HFFc6 (cell line): Measurements from ENCODE around the gene CMSS1. TPM values are rescaled to one million over a fixed set of nuclear protein-coding genes. Genes with fewer than 3 reads are reported as not detected.

ENCODE experiments used
- DNase-seq: peaks from one replicate; pipeline ENCODE4 v3.0.0-alpha.2; 2018
- H3K27ac Mint-ChIP-seq: 2 replicates; pipeline ENCODE4 v1.8.0; 2020; ENCODE audit warnings: mild to moderate bottlenecking, mixed read lengths
- H3K27me3 Mint-ChIP-seq: 2 replicates; pipeline ENCODE4 v1.8.0; 2021; ENCODE audit warnings: mild to moderate bottlenecking, moderate library complexity, mixed read lengths; ENCODE audit not compliant: insufficient read depth
- H3K36me3 Mint-ChIP-seq: 2 replicates; pipeline ENCODE4 v1.8.0; 2021; ENCODE audit warnings: low read depth, mixed read lengths
- H3K4me1 Mint-ChIP-seq: 2 replicates; pipeline ENCODE4 v1.8.0; 2020; ENCODE audit warnings: low read depth, mixed read lengths
- H3K4me3 Mint-ChIP-seq: 2 replicates; pipeline ENCODE4 v1.8.0; 2020; ENCODE audit warnings: mild to moderate bottlenecking, moderate library complexity, mixed read lengths
- H3K9me3 Mint-ChIP-seq: 2 replicates; pipeline ENCODE4 v1.8.0; 2020; ENCODE audit warnings: mild to moderate bottlenecking, mixed read lengths
- total RNA-seq, 6 experiments: library from RNA; stranded (reverse); fragmentation: NEBNext Ultra II Directional; extraction: Animal tissue kit (Norgen Biotek cat#: 25700); gene quantifications; 2 replicates in 1 of 6; 3 replicates in 5 of 6; pipeline ENCODE4 v1.2.3, GENCODE V29; 2021
- TF ChIP-seq, protein P1 (sequence below): fragments of 200-600 bp; sonication (generic); IDR thresholded peaks from 2 replicates; pipeline ENCODE4 v1.5.0; 2021; ENCODE audit warnings: antibody characterized with exemption, mild to moderate bottlenecking

CMSS1 gene
- total RNA-seq, 6 experiments from 2014 or later: 27.8 to 47.0 (median 38.1) TPM

DNA sequence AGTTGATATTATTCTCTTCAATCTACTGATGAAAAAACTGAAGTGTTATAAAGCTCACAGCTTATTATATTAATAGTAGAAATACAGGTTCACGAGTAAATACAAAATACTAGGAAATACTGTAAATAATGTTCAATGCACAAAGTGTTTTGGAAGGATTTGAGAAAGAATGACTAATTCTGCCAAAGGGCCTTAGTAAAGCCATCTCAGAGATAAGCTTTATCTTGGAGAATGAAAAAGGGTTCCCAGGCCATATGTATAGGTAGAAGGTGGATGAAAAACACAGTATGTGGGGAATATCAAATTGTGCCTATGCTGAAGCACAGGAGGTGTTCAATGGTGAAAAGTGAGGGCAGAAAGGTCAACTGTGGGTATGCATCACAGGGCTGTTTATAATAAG is 123.5 kb downstream of the CMSS1 start:
- H3K27ac Mint-ChIP-seq: no peak overlapping the region
- no peak overlapping the region for H3K4me3 Mint-ChIP-seq
- no peaks in the 10 kb centered on the region for H3K9me3 Mint-ChIP-seq
- TF ChIP-seq, protein P1, sequence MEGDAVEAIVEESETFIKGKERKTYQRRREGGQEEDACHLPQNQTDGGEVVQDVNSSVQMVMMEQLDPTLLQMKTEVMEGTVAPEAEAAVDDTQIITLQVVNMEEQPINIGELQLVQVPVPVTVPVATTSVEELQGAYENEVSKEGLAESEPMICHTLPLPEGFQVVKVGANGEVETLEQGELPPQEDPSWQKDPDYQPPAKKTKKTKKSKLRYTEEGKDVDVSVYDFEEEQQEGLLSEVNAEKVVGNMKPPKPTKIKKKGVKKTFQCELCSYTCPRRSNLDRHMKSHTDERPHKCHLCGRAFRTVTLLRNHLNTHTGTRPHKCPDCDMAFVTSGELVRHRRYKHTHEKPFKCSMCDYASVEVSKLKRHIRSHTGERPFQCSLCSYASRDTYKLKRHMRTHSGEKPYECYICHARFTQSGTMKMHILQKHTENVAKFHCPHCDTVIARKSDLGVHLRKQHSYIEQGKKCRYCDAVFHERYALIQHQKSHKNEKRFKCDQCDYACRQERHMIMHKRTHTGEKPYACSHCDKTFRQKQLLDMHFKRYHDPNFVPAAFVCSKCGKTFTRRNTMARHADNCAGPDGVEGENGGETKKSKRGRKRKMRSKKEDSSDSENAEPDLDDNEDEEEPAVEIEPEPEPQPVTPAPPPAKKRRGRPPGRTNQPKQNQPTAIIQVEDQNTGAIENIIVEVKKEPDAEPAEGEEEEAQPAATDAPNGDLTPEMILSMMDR: no peak
- no peak for DNase-seq
- H3K27me3 Mint-ChIP-seq: no peaks in the 10 kb centered on the region; the same call in none of the 2 replicates
- H3K4me1 Mint-ChIP-seq: peaks cover 69% of the 10 kb centered on the region
- H3K36me3 Mint-ChIP-seq: no peaks in the 10 kb centered on the region

DNA sequence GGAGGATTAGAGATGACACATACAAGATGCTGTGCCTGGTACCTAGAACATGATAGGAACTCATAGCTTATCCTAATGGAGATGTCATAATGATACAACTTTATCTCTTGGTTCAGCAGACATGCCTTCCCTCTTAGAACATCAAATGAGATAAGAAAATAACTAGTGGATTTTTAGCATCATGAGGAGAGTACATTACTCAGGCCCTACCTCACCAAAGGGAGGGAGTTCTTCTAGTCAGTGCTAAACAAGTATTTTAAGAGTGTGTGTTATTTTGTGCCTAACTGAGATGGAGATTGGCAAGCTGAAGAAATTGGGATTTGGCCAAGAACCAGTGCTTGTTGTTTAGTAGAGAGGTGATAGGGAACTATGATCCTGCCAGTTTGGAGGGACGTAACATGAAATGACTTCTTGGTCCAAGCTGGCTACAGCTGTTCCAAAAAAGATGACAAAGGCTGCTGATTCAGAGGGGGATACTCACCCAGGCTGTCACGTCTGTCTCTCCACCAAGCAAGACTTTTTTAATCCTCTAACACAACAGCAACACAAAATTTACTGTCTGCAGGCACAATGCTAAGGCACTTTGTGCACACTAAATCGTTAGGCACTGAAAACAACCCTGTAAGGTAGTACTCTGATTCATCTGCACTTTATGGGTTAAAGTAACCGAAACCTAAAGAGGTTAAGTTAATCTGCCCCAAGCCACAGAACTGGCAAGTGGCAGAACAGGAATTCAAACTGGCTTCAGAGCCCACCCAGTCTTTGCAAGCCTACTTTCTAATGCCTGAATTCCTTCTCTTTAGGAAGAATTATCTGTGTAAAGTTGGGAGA is 126.5 kb downstream of the CMSS1 start:
- H3K9me3 Mint-ChIP-seq: no peaks in the 10 kb centered on the region
- H3K4me3 Mint-ChIP-seq: no peak overlapping the region
- no peak for DNase-seq
- H3K4me1 Mint-ChIP-seq: peaks cover 47% of the 10 kb centered on the region
- no peaks in the 10 kb centered on the region; the same call in none of the 2 replicates for H3K27me3 Mint-ChIP-seq
- no peak overlapping the region for H3K27ac Mint-ChIP-seq
- no peaks in the 10 kb centered on the region for H3K36me3 Mint-ChIP-seq
- TF ChIP-seq, protein P1: no peak

DNA sequence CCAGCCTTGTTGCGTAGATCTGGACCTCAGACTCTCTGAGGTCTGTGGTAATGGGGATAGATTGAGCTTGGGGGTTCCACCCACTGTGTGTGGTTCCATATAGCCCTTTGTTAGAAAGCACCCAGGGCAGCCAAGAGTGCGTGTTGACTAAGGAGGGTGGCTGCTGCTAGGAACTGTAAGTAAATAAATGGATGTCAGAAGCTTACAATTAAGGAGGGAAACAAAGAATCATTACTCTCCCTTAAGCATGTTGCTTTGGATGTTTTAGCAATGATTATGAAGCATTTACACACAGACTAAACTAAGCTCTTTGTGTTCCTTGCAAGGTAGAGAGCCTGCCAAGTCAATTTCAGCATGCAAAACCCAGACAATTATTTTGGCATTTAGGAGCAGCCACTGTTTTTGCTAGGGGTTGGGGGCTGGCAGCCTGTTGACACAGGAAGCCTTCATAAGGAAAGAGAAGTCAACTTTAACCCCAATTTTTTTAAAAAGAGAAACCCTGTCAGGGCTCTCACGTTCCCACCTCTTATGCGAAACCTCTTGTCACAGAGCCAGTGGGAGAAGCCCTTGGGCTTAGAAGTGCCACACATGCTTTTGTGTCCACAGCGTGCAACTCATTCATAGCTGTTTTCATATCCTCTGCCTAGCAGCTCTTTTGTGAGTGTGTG is 127.8 kb downstream of the CMSS1 start:
- Mint-ChIP-seq H3K9me3 (no peaks in the 10 kb centered on the region), H3K4me1 (peaks cover 36% of the 10 kb centered on the region), H3K27ac (peak overlapping the region; percentile 9; the same call in 1 of the 2 replicates), H3K36me3 (no peaks in the 10 kb centered on the region), H3K27me3 (no peaks in the 10 kb centered on the region; the same call in none of the 2 replicates), H3K4me3 (no peak overlapping the region)
- no peak for DNase-seq
- TF ChIP-seq, protein P1: no peak

DNA sequence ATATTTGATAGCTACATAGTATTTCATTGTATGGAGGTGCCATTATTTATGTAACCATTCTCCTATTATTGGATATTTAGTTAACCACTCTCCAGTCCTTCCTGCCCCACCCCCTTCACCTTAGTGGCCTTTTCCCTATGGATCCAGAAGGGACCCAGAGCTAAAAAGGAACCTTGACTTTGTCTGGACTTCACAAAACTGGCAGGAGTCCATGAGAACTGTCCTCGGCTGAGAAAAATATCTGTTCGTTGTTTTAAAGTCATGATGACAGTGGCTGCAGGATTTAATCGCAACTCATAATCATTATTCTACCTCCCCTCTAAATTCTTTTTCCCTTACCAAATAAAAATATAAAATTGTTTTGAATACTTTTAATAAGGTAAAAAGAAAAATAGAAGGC is 129.7 kb downstream of the CMSS1 start:
- Mint-ChIP-seq H3K9me3 (no peaks in the 10 kb centered on the region), H3K4me1 (peaks cover 47% of the 10 kb centered on the region), H3K27ac (no peak overlapping the region), H3K36me3 (no peaks in the 10 kb centered on the region), H3K27me3 (no peaks in the 10 kb centered on the region; the same call in 1 of the 2 replicates), H3K4me3 (no peak overlapping the region)
- no peak for DNase-seq
- TF ChIP-seq, protein P1: no peak

DNA sequence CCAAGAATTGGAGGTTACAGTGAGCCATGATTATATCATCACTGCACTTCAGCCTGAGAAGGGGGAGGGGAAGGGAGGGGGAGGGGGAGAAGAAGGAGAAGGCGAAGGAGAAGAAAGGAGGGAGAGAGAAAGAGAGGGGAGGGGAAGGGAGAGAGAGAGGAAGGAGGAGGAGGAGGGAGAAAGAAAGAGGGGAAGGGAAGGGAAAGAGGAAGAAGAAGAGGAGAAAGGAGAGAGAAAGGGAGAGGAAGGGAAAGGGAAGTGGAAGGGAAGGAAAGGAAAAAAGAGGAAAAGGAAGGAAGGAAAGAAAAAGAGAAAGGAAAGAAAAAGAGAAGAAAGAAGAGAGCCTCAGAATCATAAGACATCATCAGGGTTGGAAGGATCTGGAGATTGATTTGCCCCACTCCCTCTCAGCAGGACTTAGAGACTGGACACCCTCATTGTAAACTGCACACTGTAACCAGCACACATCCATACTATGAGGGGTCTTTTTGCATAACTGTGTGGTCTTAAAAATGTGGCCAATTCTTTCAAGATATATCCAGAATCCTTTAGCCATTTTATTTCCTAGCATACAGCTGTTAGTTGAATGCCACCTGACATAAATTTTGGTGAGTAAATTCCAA is 130.9 kb downstream of the CMSS1 start:
- Mint-ChIP-seq H3K27ac (no peak overlapping the region), H3K36me3 (no peaks in the 10 kb centered on the region), H3K9me3 (no peaks in the 10 kb centered on the region), H3K4me1 (peaks cover 58% of the 10 kb centered on the region), H3K27me3 (no peaks in the 10 kb centered on the region; the same call in 1 of the 2 replicates), H3K4me3 (no peak overlapping the region)
- TF ChIP-seq, protein P1: no peak
- no peak for DNase-seq
